Measurements from ENCODE around the gene UBA1. TPM values are rescaled to one million over a fixed set of nuclear protein-coding genes. Genes with fewer than 3 reads are reported as not detected.

UBA1 gene
- total and polyA plus RNA-seq, 2 of the 8 experiments (the other 6 are each of a cell fraction or from before 2014, with no cell fraction given) = 313 to 458 TPM

- no peak overlapping the region for H3K4me2 ChIP-seq (ENCODE audit: insufficient read depth in 1 of 2, low read depth in 2 of 2, low read length in 2 of 2)
- POLR2A ChIA-PET (ENCODE audit: partially characterized antibody) = interaction anchor here (1.2 to 2.6 kb wide), 2 partner anchors 14 to 31 kb away, joined by 4 to 9 read pairs; no protein-coding TSS in a partner anchor
- no peak for DNase-seq (ENCODE audit: low read depth in 1 of 2, low spot score in 2 of 2)
- no peak overlapping the region for H2BK20ac ChIP-seq (ENCODE audit: low read length)
- no peak overlapping the region for H3K56ac ChIP-seq (replicated peaks; ENCODE audit: insufficient read length, low read depth, low read length)
- no peak overlapping the region for H3K18ac ChIP-seq (ENCODE audit: extremely low read depth, low read length)
- no peak overlapping the region; the same call in 1 of the 2 replicates for H3K27ac ChIP-seq (ENCODE audit: low read depth, low read length)
- H3K36me3 ChIP-seq (ENCODE audit: control insufficient read depth in 2 of 4, insufficient read depth in 4 of 4, low read length in 3 of 4) = peaks cover 2 to 31% (median 17%) of the 10 kb centered on the region in 4 experiments; a peak in 6 of 8 replicates
- H3K27me3 ChIP-seq (replicated peaks in 1 of 4; ENCODE audit: control insufficient read depth in 3 of 4, extremely low read depth in 1 of 4, insufficient read depth in 3 of 4, low read length in 3 of 4) = no peaks in the 10 kb centered on the region
- H3K9me3 ChIP-seq (ENCODE audit: insufficient read depth in 2 of 2, low read depth in 1 of 2, low read length in 1 of 2) = no peaks in the 10 kb centered on the region
- H4K5ac ChIP-seq (ENCODE audit: insufficient read length, low read depth, low read length) = no peak overlapping the region
- no peak overlapping the region for H3K4me3 ChIP-seq (ENCODE audit: extremely low read depth in 1 of 4, insufficient read depth in 2 of 4, low read depth in 3 of 4, low read length in 4 of 4)
- no peaks in the 10 kb centered on the region for H3K79me1 ChIP-seq (ENCODE audit: low read depth, low read length)
- H3K9ac ChIP-seq (replicated peaks in 1 of 4; ENCODE audit: extremely low read depth in 1 of 4, low read depth in 3 of 4, low read length in 3 of 4) = no peak overlapping the region
- peaks cover 0 to 4% (median 0%) of the 10 kb centered on the region in 4 experiments; a peak in 3 of 7 replicates for H3K4me1 ChIP-seq (replicated peaks in 1 of 4; ENCODE audit: control insufficient read depth in 3 of 4, insufficient read depth in 4 of 4, low read length in 3 of 4)
- H4K20me1 ChIP-seq (replicated peaks in 1 of 2; ENCODE audit: control insufficient read depth in 1 of 2, insufficient read depth in 2 of 2, low read length in 2 of 2) = peaks cover 0 to 2% of the 10 kb centered on the region in 2 experiments
- no peak overlapping the region for H3K14ac ChIP-seq (ENCODE audit: insufficient read length)
- WGBS, 2 experiments (ENCODE audit: extremely low coverage in 1 of 2, insufficient coverage in 1 of 2, insufficient read length in 1 of 2, insufficient replicate concordance in 2 of 2, low coverage in 1 of 2, low lambda C conversion rate in 2 of 2, missing lambda C conversion rate in 1 of 2) = 93% methylated on average over 11 of the region's 27 CpGs; no CpG with 5 or more reads in 1 of the 2 experiments
- H2BK15ac ChIP-seq (ENCODE audit: low read length) = no peak overlapping the region
- FAIRE-seq = no peak
- no peak overlapping the region for H2AK5ac ChIP-seq (ENCODE audit: low read depth, low read length)
- no peak overlapping the region for H2BK12ac ChIP-seq (ENCODE audit: low read depth, low read length)
- peaks cover 2% of the 10 kb centered on the region; the same call in 1 of the 2 replicates for H3K23me2 ChIP-seq (ENCODE audit: low read depth, low read length)
- no peak overlapping the region for H3K23ac ChIP-seq (ENCODE audit: insufficient read length)
- H4K8ac ChIP-seq (ENCODE audit: extremely low read depth, insufficient read depth, low read length) = no peak overlapping the region
- H4K91ac ChIP-seq (replicated peaks; ENCODE audit: insufficient read length, low read length) = no peak overlapping the region
- CTCF ChIA-PET (ENCODE audit: partially characterized antibody) = no interaction called here
- H3K4ac ChIP-seq (replicated peaks; ENCODE audit: insufficient read length, low read depth, low read length) = no peak overlapping the region
- H3K79me2 ChIP-seq (ENCODE audit: control insufficient read depth in 1 of 2, insufficient read depth in 2 of 2, low read length in 2 of 2) = no peaks in the 10 kb centered on the region
- no peak overlapping the region for H2BK120ac ChIP-seq (replicated peaks; ENCODE audit: low read depth, low read length)
- H2AFZ ChIP-seq (ENCODE audit: low read length) = no peak overlapping the region
- H2BK5ac ChIP-seq (ENCODE audit: low read depth, low read length) = no peak overlapping the region
- no peak for TF ChIP-seq JUND (IDR thresholded peaks at IDR 0.05; ENCODE audit: low read length)
- TF ChIP-seq RAD21 (IDR thresholded peaks at IDR 0.05 in 1 of 2, conservative IDR thresholded peaks at IDR 0.05 in 1 of 2; ENCODE audit: low read depth in 2 of 2, low read length in 2 of 2) = no peak
- TF ChIP-seq RXRA (IDR thresholded peaks at IDR 0.05; ENCODE audit: insufficient read depth, low read depth, low read length) = no peak
- no peak for TF ChIP-seq TCF12 (IDR thresholded peaks at IDR 0.05; ENCODE audit: low read depth, low read length)
- no peak for TF ChIP-seq ZNF274 (IDR thresholded peaks at IDR 0.05; ENCODE audit: borderline replicate concordance, extremely low read depth, low read length)
- TF ChIP-seq, protein P1, sequence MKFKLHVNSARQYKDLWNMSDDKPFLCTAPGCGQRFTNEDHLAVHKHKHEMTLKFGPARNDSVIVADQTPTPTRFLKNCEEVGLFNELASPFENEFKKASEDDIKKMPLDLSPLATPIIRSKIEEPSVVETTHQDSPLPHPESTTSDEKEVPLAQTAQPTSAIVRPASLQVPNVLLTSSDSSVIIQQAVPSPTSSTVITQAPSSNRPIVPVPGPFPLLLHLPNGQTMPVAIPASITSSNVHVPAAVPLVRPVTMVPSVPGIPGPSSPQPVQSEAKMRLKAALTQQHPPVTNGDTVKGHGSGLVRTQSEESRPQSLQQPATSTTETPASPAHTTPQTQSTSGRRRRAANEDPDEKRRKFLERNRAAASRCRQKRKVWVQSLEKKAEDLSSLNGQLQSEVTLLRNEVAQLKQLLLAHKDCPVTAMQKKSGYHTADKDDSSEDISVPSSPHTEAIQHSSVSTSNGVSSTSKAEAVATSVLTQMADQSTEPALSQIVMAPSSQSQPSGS (IDR thresholded peaks at IDR 0.05; ENCODE audit: low read length) = no peak
- no peak for TF ChIP-seq PHF8 (conservative IDR thresholded peaks at IDR 0.05; ENCODE audit: low read depth, low read length)
- no peak for TF ChIP-seq RFX5 (IDR thresholded peaks at IDR 0.05; ENCODE audit: borderline replicate concordance, low read depth, low read length)
- TF ChIP-seq GABPA (IDR thresholded peaks at IDR 0.05; ENCODE audit: borderline replicate concordance, insufficient read depth, low read length) = no peak
Measured at GRCh38 chrX:47186096-47186740, 7.4 kb upstream of the UBA1 start.

Measured in H1 (cell line).